NCI-H2227 (cell line): ENCODE data around the gene LRRN4.
A peak's percentile ranks its signal among the peaks of the same experiment; 100 is the strongest.
"Not testable (repeated sequence)": the region's sequence is repeated elsewhere in the genome, so short reads cannot be mapped to it uniquely, and the experiment has no call there.

Experiments
- DNase-seq: peaks from one replicate; lab custom pipeline; 2025; ENCODE audit not compliant: unreplicated experiment; lab: John Stamatoyannopoulos, UW

LRRN4 gene

DNA sequence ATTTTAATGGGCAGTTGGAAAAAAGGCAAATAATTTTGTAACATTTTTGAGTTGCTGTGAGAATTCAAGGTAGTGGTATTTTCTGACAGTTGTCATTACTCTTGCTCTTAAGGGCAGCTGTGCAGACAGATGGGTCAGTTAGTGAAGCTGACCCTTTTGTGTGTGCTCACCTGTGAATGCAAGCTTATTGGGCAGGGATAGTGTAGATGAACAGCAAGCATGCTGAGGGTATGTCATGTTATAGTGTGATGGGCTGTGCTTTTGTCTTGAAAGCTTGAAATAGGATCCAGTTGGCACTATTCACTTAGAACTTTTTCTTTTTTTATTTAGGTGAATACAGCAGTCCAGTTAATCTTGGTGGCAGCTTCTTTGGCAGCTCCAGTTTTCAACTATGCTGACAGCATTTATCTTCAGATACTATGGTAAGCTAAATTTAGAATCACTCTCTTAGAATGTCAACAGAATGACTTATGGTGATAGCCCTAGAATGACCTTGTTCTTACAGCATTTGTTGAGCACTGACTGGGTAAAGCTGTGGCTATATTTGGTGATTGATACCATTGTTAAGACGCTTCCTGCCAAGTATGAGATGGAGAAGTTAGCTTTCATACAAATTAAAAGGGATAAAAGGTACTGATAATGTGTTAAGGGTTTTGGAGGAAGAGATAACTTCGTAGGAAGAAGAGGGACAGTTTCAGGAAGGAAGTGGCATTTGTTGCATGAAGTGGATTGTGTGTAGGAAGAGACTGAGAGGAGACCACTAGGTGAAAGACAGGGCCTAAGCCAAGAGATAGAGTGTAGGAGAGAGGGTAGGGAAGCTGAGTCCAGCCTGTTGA lies 19.5 kb downstream of the LRRN4 start:
- no peak for DNase-seq

DNA sequence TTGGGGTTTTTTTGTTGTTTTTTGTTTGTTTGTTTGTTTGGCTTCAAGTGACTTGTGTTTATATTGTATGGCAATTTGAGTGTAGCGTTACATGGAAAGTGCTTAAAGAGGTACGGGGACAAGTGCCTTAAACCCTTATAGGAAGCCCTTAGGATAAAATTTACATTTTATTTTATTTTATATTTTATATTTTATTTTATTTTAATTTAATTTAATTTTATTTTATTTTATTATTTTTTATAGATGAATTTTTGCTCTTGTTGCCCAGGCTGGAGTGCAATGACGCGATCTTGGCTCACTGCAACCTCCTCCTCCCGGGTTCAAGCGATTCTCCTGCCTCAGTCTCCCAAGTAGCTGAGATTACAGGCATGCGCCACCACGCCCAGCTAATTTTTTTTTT lies 21.0 kb downstream of the LRRN4 start:
- not testable (repeated sequence) for DNase-seq

DNA sequence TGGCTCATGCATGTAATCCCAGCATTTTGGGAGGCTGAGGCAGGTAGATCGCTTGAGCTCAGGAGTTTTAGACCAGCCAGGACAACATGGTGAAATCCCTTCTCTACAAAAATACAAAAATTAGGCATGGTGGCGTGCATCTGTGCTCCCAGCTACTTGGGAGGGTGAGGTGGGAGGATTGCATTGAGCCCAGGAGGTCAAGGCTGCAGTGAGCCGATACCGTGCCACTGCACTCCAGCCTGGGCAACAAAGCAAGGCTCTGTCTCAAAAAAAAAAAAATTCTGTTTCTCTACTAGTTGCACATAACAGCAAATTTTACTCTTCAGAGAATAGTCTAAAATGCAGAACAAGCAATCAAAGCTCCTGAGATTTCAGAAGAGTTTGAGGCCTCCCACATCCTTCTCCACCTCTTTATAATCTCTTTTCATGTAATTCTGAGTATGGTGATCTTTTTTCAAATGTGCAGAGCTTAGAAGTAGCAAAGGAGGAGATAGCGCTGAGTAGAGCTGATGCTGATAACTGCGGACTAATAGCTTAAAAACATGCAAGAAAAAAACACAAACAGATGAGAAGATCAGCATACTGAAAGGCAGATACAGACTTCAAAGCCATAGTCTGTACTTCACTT lies 23.3 kb downstream of the LRRN4 start:
- DNase-seq: no peak

DNA sequence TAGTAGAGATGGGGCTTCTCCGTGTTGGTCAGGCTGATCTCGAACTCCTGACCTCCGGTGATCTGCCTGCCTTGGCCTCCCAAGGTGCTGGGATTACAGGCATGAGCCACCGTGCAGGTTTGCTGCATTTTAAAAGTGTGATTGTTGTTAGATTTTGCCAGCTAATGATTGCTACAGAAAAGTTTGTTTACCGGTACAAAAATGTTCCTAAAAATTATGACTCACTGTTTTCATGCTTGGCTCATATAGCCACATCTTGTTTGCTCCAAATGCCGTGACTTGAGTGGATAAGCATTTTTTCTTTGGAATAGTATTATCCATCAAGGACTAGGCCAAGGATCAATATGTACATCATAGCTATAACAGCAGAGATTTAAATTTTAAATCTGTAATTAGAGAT lies 24.3 kb downstream of the LRRN4 start:
- DNase-seq: no peak

DNA sequence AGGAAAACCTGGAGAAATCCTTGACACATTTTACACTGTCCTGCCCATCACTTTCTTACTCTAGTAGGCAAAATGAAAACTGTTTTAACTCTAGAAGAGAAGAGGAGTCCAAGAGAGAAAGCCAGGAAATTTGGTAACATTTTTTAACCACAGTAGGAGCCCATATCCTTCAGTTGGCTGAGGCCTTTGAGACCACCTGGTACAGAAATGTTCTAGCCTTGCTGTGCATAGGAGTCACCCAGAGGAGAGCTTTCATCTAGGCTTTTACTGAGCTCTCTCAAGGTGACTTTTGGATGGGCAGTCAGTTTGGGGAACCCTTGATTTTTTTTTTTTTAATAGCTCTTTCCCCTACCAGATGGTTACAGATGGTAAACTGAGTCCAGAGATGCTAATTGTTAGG lies 25.0 kb downstream of the LRRN4 start:
- no peak for DNase-seq

DNA sequence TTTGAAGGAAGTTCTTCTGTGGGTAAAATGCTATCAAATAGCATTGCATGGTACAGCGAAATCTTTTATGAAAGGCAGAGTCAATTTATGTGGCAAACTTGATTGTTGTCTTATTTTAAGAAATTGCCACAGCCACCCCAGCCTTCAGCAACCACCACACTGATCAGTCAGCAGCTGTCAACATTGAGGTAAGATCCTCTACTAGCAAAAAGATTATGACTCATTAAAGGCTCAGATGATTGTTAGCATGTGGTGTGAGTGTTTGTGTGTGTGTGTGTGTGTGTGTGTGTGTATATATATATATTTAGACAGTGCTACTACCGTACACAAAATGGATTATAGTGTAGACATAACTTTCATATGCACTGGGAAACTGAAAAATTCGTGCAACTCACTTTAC lies 27.8 kb downstream of the LRRN4 start:
- DNase-seq: no peak

DNA sequence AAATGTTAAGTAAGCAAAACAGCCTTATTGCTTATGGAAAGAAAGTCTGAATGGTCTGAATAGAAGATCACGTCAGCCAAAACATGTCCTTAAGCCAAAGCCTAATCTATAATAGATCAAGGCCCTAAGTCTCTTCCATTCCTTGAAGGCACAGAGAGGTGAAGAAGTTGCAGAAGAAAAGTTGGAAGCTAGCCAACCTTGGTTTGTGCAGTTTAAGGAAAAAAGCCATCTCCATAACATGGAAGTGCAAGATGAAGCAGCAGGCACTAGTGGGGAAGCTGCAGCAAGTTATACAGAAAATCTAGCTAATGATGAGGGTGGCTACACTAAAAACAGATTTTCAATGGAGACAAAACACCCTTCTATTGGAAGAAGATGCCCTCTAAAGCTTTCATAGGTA lies 29.1 kb downstream of the LRRN4 start:
- no peak for DNase-seq

DNA sequence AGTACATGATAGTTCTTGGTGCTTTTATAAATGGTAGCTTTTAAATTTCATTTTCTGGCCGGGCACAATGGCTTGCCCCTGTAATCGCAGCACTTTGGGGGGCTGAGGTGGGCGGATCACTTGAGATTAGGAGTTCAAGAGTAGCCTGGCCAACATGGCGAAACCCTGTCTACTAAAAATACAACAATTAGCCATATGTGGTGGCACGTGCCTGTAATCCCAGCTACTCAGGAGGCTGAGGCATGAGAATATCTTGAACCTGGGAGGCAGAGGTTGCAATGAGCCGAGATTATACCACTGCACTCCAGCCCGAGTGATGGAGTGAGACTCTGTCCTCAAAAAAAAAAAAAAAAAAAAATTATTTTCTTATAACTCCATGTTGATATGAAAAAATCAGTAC lies 36.0 kb downstream of the LRRN4 start:
- no peak for DNase-seq

DNA sequence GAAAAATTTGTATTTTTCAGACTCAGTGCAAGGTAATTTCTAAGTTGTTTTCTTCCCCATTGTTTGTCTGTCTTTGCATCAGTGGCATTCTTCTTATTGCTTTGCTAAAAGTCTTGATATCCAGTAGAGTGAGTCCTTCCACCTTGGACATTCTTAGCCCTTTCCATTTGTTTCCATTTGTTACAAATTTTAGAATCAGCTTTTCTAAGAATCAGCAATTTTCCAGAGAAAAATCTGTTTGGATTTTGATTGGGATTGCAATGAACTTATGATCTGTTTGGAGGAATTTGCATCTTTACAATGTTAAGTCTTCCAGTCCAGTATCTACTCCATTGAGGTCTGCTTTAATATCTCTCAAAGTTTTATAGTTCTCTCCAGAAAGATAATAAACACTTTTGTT lies 36.4 kb downstream of the LRRN4 start:
- DNase-seq: no peak

DNA sequence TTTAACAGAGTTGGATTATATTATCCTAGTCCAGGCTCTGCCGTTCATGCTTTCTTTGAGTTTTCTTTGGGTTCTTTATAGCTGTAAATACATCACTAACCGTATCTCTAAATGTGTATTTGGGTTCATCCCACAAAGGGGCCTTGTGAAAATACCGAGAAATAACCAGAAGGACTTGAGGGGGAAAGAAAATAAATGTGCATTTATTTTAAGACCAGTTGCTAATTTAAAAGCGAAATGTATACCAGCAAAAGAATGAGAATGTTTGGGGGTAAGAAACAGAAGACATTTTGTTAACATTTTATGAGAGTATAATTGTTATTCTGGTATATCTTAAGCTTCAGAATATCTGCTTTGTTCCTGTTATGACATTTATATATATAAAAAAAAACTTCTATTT lies 38.9 kb downstream of the LRRN4 start:
- DNase-seq: no peak

DNA sequence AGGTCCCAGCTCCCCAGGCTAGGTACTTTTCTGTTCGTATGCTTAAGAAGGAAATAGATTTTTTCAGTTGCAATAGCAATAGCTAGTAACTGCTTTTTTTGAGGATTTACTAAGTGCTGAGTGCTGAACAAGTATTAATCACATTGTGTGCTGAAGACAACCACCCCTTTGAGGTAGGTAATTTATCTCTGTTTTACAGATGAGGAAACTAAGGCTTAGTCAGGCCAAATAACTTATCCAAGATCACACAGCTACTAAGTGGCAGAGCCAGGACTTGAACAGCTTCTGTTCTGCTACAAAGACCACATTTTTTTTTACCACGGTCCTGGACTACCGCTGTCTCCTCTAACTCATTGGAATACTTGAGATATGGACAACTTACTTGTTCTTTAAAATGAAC lies 39.8 kb downstream of the LRRN4 start:
- no peak for DNase-seq

DNA sequence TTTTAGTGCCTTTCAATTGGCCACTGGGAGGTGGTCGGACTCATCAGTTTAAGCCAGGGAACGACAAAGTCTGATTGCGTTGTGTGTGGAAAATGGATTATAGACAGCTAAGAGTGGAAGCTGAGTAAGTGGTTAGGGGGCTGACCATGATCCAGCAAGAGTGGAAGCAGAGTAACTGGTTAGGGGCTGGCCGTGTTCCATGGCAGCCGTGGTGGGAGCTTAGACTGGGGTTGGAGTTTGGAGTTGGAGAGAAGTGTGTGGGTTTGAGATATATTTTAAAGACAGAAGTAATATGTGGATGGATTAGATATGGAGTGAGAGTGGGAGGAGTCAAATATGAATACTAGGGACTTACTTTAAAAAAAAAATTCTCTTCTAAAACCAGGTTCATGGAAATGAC lies 41.7 kb downstream of the LRRN4 start:
- DNase-seq: no peak

DNA sequence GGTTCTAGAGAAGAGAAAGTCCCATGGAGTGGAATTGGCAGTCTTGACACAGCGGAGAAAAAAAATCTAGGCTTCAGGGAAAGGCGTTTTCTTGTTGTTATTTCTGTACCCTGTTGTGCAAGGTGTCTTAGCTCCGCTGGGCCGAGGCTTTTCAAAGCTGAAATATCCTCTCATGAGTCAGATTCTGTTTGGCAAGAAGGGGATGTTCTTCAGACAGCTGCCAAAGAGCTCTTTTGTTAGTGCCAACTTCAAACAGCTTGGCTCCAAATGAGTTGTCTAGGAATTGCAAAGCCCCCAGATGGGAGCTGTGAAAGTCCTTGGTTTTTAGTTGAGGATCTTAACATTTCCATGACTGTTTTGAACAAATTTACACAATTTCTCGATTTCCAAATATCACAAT lies 45.6 kb downstream of the LRRN4 start:
- no peak for DNase-seq

DNA sequence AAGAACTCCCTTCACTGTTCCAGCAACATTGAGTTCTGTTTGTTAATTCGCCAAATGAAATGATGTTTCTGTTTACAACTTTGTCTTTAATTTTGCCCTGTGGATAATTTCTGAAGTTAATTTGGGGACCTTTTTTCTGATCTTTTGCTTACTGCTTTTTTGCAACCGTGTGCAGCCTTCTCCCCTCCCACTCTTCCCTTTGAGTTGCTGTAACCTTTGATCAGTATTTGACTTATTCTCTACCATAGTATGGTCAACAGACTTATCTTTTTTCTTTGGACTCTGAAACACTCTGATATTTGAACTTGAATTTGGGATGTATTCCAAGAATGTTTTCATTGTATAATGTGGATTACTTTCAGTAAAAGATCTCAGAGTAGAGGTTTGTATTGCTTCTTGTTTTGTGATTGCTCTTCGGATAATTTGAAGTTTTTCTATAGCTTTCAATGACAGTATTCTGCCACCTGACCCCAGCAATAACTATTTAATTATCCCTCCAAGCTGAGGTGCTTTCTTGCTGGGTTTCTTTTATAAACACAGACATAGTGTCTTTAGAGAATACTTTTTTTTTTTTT lies 46.2 kb downstream of the LRRN4 start:
- DNase-seq: no peak

DNA sequence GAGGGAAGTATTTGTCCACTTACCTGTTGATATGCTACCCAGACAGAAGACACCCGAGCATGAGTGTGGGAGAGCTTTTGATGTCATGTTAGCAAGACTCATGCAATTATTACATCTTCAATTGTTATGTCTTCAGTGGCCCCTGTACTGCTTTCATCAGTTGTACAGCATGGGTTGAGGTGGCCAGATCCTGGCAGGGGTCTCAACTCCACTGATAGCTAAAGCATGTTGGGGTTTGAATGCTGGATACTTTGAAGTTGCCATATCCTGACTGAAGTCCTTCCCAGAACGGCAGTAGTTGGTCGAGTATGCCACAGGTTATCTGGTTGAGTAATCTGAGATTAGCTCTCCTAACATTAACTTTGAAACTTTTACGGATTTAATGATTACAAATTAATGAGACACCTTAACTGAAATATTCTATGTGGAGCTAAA lies 46.7 kb downstream of the LRRN4 start:
- DNase-seq: peak; percentile 17

DNA sequence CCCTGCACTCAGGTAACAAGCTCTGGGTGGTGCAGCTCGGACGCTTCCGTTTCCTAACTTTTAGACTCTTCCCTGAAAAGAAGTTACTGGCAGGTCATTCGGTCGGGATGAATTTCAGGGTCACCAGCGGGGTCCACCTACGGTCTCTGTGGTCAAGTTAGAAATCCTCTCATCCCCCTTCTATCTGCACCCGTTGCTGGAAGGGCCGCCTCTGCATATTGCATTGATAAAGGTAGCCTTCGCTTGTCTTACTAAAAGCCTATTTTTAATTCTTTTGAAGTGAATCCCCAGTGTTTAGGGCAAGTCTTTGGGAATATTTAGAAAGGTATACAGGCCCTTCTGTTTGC lies 47.3 kb downstream of the LRRN4 start:
- no peak for DNase-seq

DNA sequence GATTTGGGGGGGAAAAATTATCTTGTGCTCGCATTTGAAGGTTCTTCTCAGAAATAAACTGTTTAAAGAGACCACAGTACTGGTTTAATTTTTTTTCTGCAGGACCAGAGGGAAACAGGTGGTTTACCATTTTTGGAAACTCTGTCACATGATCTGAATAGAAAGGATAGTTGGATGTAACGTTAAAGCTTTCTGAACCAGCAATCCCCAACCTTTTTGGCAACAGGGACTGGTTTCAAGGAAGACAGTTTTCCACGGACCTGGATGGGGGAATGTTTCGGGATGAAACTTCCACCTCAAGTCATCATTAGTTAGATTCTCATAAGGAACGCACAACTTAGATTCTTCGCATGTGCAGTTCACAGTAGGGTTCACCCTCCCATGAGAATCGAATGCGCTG lies 53.0 kb downstream of the LRRN4 start:
- DNase-seq: no peak

DNA sequence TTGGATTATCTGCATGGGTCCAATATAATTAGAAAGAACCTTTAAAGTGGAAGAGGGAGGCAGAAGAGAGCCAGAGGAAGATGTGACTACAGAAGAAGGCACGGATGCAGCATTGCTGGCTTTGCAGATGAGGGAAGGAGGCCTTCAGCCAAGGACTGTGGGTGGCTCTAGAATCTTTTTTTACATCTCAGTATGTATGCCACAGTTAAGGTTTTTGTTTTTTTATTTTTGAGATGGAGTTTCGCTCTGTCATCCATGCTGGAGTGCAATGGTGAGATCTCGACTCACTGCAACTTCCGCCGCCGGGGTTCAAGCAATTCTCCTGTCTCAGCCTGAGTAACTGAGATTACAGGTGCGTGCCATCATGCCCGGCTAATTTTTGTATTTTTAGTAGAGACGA lies 54.1 kb downstream of the LRRN4 start:
- DNase-seq: no peak

DNA sequence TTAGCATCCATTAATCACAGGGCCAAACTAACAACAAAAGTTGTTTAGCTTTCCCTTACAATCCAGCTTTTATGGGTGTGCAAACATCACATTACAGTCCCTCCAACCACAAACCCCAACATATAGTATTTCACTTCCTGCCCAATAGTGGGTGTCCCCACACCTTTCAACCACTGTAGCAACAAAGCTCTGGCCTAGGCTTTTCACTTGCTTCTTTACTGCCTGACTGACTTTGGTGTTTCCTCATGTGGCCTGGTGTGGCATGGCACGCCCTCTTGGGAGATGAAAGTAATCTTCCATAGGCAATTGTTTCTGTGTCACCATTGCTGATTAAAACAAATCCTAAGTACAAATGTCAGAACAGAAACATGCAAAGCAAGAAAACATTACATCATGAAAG lies 57.1 kb downstream of the LRRN4 start:
- DNase-seq: no peak

DNA sequence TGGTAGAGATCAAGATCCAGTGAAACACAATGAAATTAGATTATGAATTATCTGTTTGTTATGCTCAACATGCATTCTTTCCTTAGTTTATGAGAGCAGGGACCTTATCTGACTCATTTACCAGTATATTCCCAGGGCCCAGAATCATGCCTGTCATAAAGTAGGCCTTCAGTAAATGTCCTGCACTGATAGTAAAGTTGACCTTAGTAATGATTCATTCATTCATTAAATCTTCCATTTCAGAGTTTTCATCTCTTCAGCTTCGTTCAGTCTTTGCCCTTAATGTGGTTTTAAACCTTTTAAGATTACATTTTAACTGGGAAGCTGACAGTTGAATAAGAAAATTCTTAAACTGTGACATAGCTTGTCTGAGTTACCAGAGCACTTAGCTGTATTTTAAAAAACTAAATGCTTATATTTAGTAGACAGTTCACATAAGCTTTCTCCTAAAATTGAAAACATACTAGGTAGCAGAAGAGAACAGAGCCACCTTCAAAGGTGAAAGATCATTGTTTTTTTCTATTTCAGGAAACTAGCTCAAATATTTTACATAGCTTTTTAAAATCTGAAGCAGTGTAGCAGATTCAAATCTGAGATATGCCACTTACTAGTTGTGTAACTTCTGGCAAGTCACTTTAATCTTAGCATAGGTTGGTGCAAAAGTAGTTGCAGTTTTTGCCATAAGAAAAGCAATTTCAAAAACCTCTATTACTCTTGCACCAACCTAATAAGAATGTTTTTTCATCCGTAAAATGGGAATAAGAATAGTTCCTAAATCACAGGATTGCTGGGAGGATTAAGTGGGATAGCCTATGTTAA lies 62.0 kb downstream of the LRRN4 start:
- no peak for DNase-seq

DNA sequence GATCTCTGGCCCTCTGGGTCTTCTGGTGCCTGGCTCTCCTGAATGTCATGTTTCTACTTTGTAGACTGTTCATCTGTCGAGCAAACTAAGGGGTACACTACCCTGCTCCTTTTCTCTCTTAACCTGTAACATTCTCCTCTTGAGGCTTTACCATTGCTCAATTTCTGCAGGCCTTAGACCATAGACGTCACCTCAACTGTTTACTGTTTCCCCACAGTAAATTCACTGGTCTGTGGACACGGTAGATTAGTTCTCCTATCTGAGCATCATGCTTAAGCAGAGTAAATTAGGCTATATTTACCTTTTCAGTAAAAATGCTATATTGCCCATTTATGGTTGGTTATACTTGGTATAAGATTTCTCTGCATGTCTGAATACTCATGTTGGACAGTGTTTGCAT lies 62.9 kb downstream of the LRRN4 start:
- no peak for DNase-seq
